VCaP (cell line): ENCODE measurements around the gene LHX3.

Experiments used
- H3K27ac ChIP-seq: fragments of 450-650 bp; 2 replicates; pipeline ENCODE4 v1.5.1; 2017
- TF ChIP-seq, protein P1 (sequence below): fragments of 450-650 bp; conservative IDR thresholded peaks from 2 replicates; pipeline ENCODE4 v1.5.1; 2017; ENCODE audit warnings: mild to moderate bottlenecking, moderate library complexity

The LHX3 gene

DNA sequence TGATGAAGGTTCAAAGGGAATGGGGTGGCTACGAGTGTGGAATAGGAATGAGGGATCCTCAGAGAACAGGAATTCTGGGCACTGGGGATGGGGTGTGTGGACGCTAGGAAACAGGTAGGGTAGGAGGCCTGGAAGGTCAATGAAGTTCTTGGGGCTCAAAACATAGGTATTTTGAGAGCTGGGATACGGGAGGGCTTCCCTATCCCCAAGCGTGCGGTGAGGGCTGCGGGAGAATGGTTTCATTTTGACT is 40.0 kb upstream of the LHX3 start:
- H3K27ac ChIP-seq: peak overlapping the region; percentile 81
- TF ChIP-seq, protein P1, sequence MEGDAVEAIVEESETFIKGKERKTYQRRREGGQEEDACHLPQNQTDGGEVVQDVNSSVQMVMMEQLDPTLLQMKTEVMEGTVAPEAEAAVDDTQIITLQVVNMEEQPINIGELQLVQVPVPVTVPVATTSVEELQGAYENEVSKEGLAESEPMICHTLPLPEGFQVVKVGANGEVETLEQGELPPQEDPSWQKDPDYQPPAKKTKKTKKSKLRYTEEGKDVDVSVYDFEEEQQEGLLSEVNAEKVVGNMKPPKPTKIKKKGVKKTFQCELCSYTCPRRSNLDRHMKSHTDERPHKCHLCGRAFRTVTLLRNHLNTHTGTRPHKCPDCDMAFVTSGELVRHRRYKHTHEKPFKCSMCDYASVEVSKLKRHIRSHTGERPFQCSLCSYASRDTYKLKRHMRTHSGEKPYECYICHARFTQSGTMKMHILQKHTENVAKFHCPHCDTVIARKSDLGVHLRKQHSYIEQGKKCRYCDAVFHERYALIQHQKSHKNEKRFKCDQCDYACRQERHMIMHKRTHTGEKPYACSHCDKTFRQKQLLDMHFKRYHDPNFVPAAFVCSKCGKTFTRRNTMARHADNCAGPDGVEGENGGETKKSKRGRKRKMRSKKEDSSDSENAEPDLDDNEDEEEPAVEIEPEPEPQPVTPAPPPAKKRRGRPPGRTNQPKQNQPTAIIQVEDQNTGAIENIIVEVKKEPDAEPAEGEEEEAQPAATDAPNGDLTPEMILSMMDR: no peak

DNA sequence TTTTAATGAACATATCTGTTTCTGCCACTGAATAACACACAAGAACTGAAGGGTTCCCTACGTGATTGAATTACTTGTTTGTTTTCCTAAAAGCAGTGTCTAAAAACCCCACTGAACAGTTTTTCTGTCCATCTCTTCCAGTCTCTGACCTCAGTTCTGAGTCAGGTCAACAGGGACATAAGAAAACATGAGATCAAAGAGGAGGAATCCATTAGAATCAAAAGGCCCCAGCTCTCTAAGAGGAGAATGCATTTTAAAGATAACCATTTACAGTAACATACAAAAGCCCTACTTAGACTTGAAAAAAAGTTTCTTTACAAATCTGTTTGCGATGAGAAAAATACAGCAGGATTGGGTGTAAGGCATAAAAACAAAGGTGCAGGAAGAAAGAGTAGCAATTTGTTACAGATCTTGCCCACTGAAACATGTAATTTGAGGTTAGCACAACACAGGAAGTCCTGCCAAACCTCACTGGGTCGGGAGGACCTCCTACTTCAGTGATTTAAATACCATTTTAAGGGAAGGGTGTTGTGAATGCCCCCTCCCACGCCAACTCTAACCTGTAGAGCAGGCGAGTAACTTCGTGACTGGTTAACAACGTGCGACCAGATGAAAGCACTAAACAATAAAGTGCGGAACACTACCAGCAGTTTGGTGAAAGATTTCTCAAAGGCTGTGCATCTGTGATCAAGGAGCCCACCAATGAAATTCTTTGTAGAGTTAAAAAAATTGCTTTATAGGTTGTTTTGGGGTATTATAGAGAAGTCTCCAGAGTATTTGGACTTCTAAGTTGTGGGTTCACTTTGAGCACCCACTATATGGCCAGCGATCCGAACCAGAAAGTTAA is 39.4 kb upstream of the LHX3 start:
- TF ChIP-seq, protein P1: no peak
- peak overlapping the region; percentile 81 for H3K27ac ChIP-seq

DNA sequence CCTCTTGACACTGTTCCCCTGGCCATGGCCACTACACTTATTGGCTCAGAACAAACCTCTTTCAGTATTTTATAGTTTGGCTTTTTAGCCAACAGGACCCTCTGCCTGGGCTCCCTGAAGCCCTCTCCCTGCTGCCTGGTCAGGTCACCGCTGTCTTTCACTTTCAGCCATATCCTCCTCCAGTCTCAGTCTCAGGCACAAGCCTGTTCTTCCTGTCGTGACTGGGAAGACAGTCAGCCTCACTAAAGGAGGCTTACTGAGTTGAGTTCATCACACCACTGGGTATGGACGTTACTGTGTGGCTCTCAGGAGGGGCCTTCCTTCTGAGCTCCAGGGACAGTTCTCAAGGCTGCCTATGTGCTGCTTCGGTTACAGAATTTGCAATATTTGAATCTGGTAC is 38.7 kb upstream of the LHX3 start:
- TF ChIP-seq, protein P1: no peak
- peak overlapping the region; percentile 81; the same call in 1 of the 2 replicates for H3K27ac ChIP-seq

DNA sequence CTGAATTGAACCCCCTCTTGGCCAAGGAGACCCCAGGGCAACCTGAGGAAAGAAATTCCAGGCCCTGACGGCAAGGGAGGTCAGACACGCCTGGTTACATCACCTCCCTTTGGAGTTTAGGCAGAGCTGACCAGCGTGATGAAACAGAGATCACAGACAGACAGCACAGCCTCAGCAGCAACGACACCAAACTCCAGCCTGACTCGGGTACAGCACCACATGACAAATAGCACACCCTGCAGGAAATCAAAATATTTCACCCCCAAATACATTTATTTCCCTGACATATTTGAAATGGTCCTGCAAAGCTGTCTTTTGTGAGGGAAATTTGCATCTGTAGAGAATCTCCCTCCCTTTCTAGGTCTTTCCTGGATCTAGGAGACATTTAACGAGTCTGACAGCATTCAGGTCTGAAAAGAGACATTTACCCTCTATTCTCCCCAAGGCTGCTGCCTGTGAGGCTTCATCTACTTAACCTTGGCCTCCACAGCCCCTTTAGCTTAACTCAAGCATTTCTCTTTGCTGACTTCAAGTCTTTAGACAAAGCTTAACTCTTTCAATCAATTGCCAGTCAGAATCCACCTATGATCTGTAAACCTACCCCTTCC is 38.1 kb upstream of the LHX3 start:
- H3K27ac ChIP-seq: no peak overlapping the region; the same call in 1 of the 2 replicates
- TF ChIP-seq, protein P1: no peak

DNA sequence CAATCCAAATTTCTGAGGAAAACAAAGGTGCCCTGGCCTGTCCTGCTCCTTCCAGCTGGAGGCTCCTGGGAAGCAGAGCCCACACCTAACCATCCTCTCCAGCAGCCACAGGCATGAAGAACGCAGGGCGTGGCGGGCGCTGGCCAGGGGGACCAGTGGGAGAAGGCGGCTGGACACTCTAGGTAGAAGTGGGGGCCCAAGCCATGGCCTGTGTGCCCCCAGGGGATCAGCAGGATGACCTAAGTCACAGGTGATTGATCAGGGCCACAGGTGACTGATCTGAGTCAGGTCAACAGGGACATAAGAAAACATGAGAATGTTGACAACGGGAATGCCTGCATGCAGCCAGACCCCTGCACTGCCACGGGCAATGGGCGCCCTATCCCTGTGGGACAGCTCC is 37.3 kb upstream of the LHX3 start:
- TF ChIP-seq, protein P1: no peak
- H3K27ac ChIP-seq: no peak overlapping the region

DNA sequence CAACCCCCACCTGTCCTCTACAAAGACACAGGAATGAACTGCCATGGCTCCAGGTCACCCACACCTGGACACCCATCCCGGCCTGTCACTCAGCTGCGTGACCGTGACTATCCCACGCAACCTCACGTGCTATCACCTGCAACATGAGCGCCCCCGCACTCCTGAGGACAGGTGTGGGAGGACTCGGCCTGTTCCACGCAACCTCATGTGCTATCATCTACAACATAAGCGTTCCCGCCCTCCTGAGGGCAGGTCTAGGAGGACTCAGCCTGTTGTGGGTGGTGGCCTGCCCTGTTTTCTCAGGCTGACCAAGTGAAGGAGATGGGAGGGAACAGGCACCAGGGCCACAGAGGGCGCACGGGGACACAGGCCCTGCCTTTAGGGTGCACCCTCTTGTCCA is 36.6 kb upstream of the LHX3 start:
- TF ChIP-seq, protein P1: no peak
- no peak overlapping the region for H3K27ac ChIP-seq

DNA sequence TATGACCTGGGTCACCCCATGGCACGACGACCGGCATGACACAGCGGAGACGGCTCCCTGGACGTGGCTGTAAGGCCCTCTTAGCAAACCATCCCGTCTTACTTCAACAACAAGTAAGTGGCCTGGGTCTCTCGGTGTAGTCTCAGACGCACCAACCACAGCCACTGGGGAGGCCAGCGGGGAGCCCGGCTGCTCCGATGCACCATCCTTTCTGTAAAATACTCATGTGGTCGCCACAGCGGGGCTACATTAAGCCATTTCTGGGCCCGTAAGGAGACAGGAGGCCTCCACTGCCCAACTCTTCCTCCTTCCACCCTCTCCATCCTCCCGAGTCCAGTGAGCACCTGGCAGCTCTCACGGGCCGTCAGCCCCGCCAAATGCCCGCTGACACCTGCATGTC is 36.0 kb upstream of the LHX3 start:
- TF ChIP-seq, protein P1: no peak
- no peak overlapping the region for H3K27ac ChIP-seq
